TTC549 (cell line): ENCODE measurements around the gene GHRHR.

Source experiments
- FAIRE-seq: peaks from 2 replicates; lab custom pipeline; 2012; peaks lifted over from hg19 to GRCh38; lab: Jason Lieb, UNC

GHRHR gene

GRCh38 chr7:30928254-30928872 lies 35.4 kb upstream of the GHRHR start:
- no peak for FAIRE-seq

DNA sequence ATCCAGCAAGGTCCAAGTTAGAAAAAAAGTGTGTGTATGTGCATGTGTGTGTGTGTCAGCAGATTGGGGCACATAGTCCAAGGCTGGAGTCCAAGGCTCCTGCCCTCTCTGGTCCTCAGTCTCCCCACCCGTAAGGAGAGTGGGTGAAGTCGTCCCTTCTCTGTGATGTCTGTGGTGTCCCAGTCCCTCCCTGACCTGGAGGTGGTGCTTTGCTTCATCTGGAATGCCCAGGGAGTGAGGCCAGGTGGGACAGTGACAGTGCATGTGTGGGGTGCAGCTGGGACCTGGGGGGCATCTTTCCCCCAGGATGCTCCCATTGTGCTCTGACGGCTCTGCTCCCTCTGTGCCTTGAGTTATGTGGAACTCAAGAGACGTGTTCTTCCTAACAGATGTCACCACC lies 34.1 kb upstream of the GHRHR start:
- no peak for FAIRE-seq

DNA sequence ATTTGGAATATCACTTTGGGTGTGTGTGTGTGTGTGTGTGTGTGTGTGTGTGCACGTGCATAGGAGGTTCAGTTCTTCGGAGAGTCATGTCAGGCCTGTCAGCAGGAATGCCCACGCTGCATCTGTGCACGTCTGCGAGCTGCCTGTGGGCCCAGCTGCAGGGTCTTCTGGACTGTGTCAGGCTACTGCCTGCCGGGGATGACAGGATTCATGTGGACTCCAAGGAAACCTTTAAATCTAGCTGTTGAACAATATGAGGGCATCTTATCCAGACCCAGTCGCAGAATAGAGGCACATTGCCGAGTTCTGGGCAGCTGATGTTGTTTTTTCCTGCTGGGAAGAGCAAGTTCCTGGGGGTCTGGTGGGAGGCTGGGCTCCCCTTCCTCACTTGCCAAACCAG lies 33.1 kb upstream of the GHRHR start:
- FAIRE-seq: no peak

DNA sequence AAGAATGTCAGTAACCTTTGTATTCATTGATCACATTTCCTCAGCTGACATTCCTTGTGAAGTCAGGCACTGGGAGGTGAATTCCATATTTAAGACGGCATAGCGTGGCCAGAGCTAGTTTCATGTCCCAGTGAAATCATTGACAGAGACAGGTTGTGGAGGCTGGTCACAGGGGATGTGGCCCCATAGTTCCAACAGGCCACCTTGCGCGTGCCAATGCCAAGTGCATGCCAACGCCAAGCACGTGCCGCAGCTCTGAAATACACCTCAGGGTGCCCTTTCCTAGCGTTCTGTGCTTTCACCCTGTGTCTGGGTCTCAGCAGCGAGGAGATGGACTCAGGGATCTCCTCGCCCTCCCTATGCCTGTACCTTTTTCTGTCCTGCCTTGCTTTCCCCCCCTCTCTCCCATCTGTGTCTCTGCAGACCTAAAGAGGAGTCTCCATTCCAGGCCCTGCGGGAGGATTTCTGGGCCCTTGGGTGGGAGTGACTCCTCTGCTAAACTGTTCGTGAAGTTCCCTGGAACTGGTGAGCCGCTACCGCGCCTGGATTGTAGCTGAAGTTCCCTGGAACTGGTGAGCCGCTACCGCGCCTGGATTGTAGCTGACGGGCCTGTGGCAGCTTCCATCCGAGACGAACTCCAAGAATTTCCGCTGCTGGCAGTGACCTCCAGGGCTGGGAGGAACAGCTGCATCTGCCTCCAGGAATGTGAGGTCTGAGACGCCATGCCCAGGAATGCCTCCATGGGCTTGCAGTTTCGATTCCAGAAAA lies 32.4 kb upstream of the GHRHR start:
- no peak for FAIRE-seq

GRCh38 chr7:30931929-30932540 lies 31.7 kb upstream of the GHRHR start:
- FAIRE-seq: no peak

GRCh38 chr7:30932562-30932961 lies 31.2 kb upstream of the GHRHR start:
- FAIRE-seq: no peak

- no peak for FAIRE-seq
Observed at GRCh38 chr7:30933124-30933974, 30.4 kb upstream of the GHRHR start.

DNA sequence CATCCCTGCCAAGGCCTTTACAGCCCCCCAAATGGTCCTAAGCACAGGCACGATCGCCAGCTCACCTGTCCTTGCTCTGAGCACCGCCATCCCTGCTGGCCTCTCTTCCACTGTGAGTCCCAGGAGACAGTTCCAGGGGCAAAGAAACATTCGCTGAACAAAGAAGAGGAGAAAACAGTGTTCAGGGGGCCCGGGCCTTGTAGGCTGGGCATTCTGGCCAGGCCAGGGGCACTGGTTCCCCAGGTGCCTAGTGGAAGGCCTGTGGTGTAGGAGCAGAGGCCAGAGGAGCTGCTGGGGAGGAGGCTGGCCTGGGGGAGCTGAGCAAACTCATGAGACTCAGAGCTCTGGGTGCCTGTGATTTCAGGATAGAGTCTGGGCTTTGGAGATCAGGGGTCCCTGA lies 29.5 kb upstream of the GHRHR start:
- FAIRE-seq: no peak

GRCh38 chr7:30934732-30935568 lies 28.8 kb upstream of the GHRHR start:
- no peak for FAIRE-seq

DNA sequence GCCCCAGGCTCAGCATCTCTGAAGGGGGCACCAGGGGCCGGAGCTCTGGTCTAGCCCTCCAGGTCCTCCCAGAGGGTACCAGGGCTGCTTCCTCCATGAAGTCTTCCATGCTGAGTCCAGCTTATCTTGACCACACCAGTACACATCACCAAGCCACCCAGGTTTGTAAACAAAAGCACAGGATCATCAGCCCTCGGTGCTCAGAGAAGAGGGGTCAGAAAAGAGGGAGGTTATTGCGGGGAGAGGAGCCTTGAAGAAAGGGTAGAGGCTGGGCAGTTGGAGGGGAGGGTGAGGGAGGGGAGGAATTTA lies 28.2 kb upstream of the GHRHR start:
- FAIRE-seq: no peak

GRCh38 chr7:30936650-30937245 lies 27.0 kb upstream of the GHRHR start:
- FAIRE-seq: no peak

DNA sequence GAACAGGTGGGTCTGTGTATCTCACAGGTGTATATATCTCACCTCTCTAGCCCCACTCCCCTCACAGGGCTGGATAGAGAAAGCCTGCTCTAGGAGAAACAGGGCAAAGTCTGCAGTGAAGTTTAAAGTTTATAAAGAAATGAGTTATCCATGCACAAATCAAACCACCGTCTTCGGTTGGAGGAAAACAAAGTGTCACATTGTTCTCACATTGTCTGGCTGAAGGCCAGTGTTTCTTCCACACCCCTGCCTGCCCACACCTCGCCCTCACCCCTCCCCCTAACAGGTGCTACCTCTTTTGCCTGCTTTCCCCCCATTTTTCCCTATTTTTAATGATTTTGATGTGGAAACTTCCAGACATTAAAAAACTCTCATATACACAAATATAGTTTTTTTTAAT lies 26.3 kb upstream of the GHRHR start:
- FAIRE-seq: no peak

DNA sequence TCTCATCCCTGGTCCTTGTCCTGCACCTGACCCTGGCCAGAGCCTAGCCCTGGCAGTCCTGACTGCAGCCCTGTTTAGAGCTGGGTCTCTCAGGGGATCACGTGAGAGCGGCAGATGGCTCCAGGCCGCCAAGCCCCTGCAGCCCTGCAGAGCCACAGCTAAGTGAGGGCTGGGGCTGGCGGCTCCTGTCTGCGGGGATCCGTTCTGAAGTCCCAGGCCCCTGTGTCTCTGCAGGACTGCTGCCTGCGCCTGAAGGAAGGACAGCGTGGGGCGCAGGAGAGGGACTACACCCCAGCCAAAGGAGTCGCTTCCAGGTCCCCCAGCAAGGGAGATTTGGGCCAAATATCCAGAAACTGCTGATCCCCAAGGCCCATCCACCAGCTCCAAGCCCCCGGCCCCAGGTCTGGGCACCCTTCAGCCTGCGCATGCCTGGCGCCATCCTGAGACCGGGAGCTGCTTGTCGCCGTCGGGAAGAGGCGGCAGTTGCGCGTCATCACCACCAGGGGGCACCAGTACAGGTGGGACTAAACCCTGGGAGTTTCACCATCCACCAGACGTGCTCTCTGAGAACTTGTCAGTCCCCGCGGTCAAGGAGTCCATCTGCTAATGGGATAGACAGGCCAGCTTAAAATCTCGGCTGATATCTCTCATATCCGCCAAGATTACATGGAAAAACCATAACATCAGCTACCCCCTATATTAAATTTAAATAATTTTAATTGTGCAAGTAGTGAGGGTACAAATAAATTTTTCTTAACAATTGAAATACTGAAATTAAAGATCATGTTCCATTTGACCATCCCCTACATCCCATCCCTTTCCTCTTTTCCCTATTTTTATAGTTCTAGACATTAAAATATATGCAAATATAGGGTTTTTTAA lies 25.1 kb upstream of the GHRHR start:
- no peak for FAIRE-seq

- FAIRE-seq: no peak
Observed at GRCh38 chr7:30941582-30942323, 22.0 kb upstream of the GHRHR start.

GRCh38 chr7:30950197-30950596 lies 13.6 kb upstream of the GHRHR start:
- FAIRE-seq: no peak

GRCh38 chr7:30954914-30955313 lies 8.8 kb upstream of the GHRHR start:
- no peak for FAIRE-seq

DNA sequence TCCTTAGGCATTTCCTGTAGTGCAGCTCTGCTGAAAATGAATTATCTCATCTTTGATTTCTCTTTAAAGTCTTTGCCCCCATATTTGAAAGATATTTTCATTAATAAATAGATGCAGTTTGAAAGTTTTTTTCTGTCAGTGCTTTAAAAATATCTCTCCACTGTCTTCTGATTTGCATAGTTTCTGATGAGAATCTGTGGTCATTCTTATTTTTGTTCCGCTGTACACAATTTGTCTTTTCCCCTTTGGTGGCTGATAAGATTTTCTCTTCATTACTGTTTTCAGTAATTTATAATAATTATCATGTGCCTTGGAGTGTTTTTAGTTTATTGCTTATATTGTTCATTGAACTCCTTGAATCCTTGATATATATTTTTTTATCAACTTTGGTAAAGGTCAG lies 7.0 kb upstream of the GHRHR start:
- FAIRE-seq: no peak

- no peak for FAIRE-seq
Observed at GRCh38 chr7:30965372-30965771, 1.6 kb downstream of the GHRHR start.

DNA sequence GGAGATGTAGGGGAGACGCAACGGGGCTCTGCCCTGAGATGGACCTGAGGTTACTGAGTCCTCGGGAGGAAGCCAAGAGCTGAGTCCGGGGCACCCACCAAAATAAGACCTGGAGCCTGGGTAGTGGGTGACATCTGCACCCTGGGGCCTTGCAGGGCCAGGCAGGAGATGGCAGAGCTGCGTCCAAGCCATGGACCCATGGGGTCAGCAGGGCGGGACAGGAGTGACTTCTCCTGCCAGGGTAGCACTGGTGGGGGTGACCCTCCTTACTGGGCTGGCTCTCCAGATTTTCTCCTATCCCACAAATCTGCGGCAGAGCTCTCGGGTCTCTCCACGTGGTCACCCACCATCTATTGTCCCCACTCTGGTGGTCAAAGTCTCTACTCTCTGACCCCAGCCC lies 2.1 kb downstream of the GHRHR start:
- no peak for FAIRE-seq

GRCh38 chr7:30968294-30968693 lies 4.5 kb downstream of the GHRHR start:
- no peak for FAIRE-seq
